T-helper 2 cell treated with Interferon-gamma antibody and Interleukin-4, amounts not matched to agents 5 μg/mL and 100 μg/mL, for 36 hours (primary cell): ENCODE results near the gene WWP2.
"Not testable (repeated sequence)": the region's sequence is repeated elsewhere in the genome, so short reads cannot be mapped to it uniquely, and the experiment has no call there.

ENCODE experiments used
- DNase-seq: peaks from one replicate; pipeline ENCODE4 v3.0.0; 2021; ENCODE audit warnings: low spot score
- H3K27ac Mint-ChIP-seq: one replicate; pipeline ENCODE4 v1.8.0; 2021; ENCODE audit warnings: mild to moderate bottlenecking, mixed read lengths
- H3K27me3 Mint-ChIP-seq: one replicate; pipeline ENCODE4 v1.8.0; 2021; ENCODE audit warnings: low read depth, mixed read lengths
- H3K36me3 Mint-ChIP-seq: one replicate; pipeline ENCODE4 v1.8.0; 2021; ENCODE audit warnings: low read depth, mixed read lengths
- H3K4me1 Mint-ChIP-seq: one replicate; pipeline ENCODE4 v1.8.0; 2021; ENCODE audit warnings: low read depth, mixed read lengths
- H3K4me3 Mint-ChIP-seq: one replicate; pipeline ENCODE4 v1.8.0; 2022; ENCODE audit warnings: mild to moderate bottlenecking, moderate library complexity, mixed read lengths
- H3K9me3 Mint-ChIP-seq: one replicate; pipeline ENCODE4 v1.8.0; 2021; ENCODE audit warnings: mixed read lengths

WWP2 gene

DNA sequence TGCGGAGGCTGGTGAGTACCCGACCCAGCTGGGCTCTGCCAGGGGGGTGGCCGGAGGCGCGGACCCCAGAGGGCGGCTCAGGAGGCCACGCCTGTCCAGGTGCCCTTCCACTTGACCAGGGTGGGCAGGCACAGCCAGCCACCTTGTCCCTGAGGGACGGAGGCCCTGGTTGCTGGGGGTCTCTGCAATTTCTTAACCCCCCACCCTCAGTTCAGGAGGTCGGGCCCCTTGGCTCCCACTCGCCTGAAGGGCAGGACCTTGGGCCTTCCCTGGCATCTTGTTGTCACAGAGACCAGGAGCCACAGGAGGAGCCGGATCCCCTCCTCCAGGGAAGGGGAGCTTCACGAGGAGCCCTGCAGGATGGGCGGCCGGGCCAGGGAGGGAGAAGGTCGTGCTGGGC lies 190.0 kb downstream of the WWP2 start:
- DNase-seq, H3K27ac Mint-ChIP-seq, H3K4me3 Mint-ChIP-seq, H3K4me1 Mint-ChIP-seq, H3K9me3 Mint-ChIP-seq, H3K36me3 Mint-ChIP-seq, H3K27me3 Mint-ChIP-seq: not testable (repeated sequence)

- H3K4me1 Mint-ChIP-seq: not testable (repeated sequence)
These were observed 190.6 kb downstream of the WWP2 start for GRCh38 chr16:69952572-69953355.

DNA sequence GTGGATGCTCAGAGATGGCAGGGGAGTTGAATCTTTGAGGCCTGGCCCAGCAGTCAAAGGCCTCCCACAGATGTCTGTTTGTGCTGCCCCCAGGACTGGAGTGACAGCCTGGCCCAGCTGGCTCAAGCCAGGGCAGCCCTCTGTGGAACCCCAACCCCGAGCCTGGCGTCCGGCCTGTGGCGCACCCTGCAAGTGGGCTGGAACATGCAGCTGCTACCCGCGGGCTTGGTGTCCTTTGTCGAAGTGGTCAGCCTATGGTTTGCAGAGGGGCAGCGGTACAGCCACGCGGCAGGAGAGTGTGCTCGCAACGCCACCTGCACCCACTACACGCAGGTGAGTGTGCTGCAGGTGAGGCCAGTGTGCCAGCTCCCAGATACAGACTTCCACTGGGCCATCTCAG lies 192.1 kb downstream of the WWP2 start:
- not testable (repeated sequence) for H3K36me3 Mint-ChIP-seq, H3K9me3 Mint-ChIP-seq, H3K4me3 Mint-ChIP-seq, H3K27ac Mint-ChIP-seq, H3K27me3 Mint-ChIP-seq, H3K4me1 Mint-ChIP-seq, DNase-seq

More at GRCh38 chr16:69952572-69953355, 190.6 kb downstream of the WWP2 start:
- not testable (repeated sequence) for H3K36me3 Mint-ChIP-seq, H3K27me3 Mint-ChIP-seq, DNase-seq, H3K9me3 Mint-ChIP-seq, H3K27ac Mint-ChIP-seq, H3K4me3 Mint-ChIP-seq

GRCh38 chr16:69963312-69963711 lies 201.2 kb downstream of the WWP2 start:
- not testable (repeated sequence) for H3K9me3 Mint-ChIP-seq, DNase-seq, H3K4me3 Mint-ChIP-seq, H3K27me3 Mint-ChIP-seq, H3K27ac Mint-ChIP-seq, H3K36me3 Mint-ChIP-seq, H3K4me1 Mint-ChIP-seq

DNA sequence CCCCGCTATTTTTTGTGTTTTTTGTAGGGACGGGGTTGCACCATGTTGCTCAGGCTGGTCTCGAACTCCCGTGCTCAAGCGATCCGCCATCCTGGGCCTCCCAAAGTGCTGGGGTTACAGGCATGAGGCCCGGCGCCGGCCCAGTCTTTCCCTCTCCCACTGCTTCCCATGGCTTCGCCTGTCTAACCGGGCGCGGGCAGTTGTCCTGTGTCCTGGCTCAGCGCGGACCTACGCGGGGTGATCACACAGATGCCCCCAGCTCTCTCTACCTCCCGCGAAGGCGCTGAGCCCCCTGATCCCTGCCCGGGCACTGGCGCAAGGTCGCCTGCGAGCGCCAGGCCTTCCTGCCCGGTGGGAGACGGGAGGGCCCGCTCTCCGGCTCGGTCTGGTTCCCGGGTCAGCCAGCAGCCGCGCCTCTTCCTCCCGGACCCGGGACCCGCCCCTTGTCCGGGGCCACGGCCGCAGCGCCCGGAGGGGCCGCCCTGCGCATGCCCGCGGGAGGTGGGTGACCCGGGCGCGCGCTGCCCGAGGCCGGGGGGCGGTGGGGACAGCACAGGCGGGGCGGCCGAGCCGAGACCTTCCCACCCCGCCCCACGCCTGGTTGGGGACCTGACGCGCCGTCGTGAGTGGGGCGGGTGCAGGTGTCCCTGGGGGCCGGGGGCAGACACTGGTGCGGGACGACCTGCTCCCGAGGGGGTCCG lies 203.0 kb downstream of the WWP2 start:
- H3K4me1 Mint-ChIP-seq, H3K27me3 Mint-ChIP-seq, H3K36me3 Mint-ChIP-seq, H3K4me3 Mint-ChIP-seq, H3K9me3 Mint-ChIP-seq, DNase-seq, H3K27ac Mint-ChIP-seq: not testable (repeated sequence)

- H3K27ac Mint-ChIP-seq, DNase-seq, H3K27me3 Mint-ChIP-seq, H3K4me3 Mint-ChIP-seq, H3K36me3 Mint-ChIP-seq, H3K9me3 Mint-ChIP-seq, H3K4me1 Mint-ChIP-seq: not testable (repeated sequence)
These were observed 203.5 kb downstream of the WWP2 start for GRCh38 chr16:69965661-69966054.

DNA sequence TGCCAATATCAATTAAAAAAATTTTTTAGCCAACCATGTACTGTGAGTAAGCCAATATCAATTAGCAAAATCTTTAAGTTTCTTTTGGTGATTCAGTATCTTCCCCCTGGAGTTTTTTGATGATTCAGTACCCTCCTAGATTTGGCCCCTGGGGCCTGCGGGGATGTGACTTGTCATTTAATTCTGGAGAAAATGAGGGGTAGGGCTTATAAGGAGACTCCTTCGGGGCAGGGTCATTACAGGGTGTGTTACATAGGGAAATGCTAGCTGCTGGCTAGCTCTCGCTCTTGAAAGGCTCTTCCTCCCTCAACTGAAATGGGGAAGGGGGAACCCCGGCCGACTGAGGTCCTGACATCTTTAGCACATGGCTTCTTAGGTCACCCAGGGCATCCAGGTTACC lies 205.6 kb downstream of the WWP2 start:
- not testable (repeated sequence) for H3K4me1 Mint-ChIP-seq, H3K27ac Mint-ChIP-seq, H3K36me3 Mint-ChIP-seq, DNase-seq, H3K4me3 Mint-ChIP-seq, H3K9me3 Mint-ChIP-seq, H3K27me3 Mint-ChIP-seq

- not testable (repeated sequence) for H3K27ac Mint-ChIP-seq, H3K9me3 Mint-ChIP-seq, H3K27me3 Mint-ChIP-seq, DNase-seq, H3K4me3 Mint-ChIP-seq, H3K4me1 Mint-ChIP-seq, H3K36me3 Mint-ChIP-seq
These were observed 206.0 kb downstream of the WWP2 start for GRCh38 chr16:69968125-69968524.

GRCh38 chr16:69969657-69970056 lies 207.5 kb downstream of the WWP2 start:
- DNase-seq, H3K4me3 Mint-ChIP-seq, H3K4me1 Mint-ChIP-seq: not testable (repeated sequence)

GRCh38 chr16:69972120-69972519 lies 210.0 kb downstream of the WWP2 start:
- not testable (repeated sequence) for H3K4me3 Mint-ChIP-seq, DNase-seq, H3K27ac Mint-ChIP-seq, H3K9me3 Mint-ChIP-seq, H3K36me3 Mint-ChIP-seq, H3K4me1 Mint-ChIP-seq, H3K27me3 Mint-ChIP-seq

More at GRCh38 chr16:69969657-69970056, 207.5 kb downstream of the WWP2 start:
- not testable (repeated sequence) for H3K27ac Mint-ChIP-seq, H3K36me3 Mint-ChIP-seq, H3K9me3 Mint-ChIP-seq, H3K27me3 Mint-ChIP-seq

GRCh38 chr16:69972935-69973334 lies 210.8 kb downstream of the WWP2 start:
- not testable (repeated sequence) for H3K27ac Mint-ChIP-seq, H3K27me3 Mint-ChIP-seq, H3K4me3 Mint-ChIP-seq, DNase-seq, H3K9me3 Mint-ChIP-seq, H3K4me1 Mint-ChIP-seq, H3K36me3 Mint-ChIP-seq

DNA sequence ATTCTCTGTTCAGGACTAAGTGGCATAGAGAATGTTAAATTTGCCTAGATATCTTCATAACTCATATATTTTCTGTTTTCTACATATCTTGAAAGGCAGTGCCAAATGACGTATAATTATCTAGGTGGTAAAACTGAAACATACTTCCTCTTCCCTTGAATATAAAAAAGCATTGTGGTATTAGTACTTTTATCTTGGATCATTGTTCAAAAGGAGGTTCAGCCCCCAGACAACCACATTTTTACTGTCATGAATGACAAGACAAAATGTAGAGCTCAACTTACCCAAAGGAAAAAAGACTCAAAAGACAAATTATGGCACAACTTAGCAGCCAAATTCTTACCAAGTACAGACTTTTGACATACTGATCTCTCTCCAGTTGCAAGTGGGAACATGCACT lies 223.1 kb downstream of the WWP2 start:
- not testable (repeated sequence) for H3K27ac Mint-ChIP-seq, H3K4me1 Mint-ChIP-seq, DNase-seq, H3K36me3 Mint-ChIP-seq, H3K27me3 Mint-ChIP-seq, H3K9me3 Mint-ChIP-seq, H3K4me3 Mint-ChIP-seq
